IMR-90 (cell line): ENCODE data around the gene ADAMTSL5. TPM values are rescaled to one million over a fixed set of nuclear protein-coding genes. Genes with fewer than 3 reads are reported as not detected.

Experiments
- ATAC-seq: fragments of 200-7000 bp; cut with Tn5 transposase; 2 replicates; pipeline ENCODE4 v1.9.1; 2020; ENCODE audit warnings: low read depth, mild to moderate bottlenecking, moderate library complexity
- BruUV-seq: library from RNA; stranded (reverse); fragments of 400-500 nt; replicated peaks from 2 replicates; lab custom pipeline; 2021; lab: Mats Ljungman, UMichigan
- CTCF ChIA-PET: fragments of 300-600 bp; formaldehyde crosslinking; extraction: SDS; loops from one replicate; lab custom pipeline; 2021; ENCODE audit warnings: antibody characterized with exemption; lab: Yijun Ruan, JAX
- POLR2A ChIA-PET: fragments of 300-600 bp; sonication (Branson Sonifier 250); formaldehyde crosslinking; loops from one replicate; lab custom pipeline; 2022; ENCODE audit warnings: antibody characterized with exemption; ENCODE audit not compliant: unreplicated experiment; lab: Charles Lee
- DNase-seq: peaks from one replicate; pipeline ENCODE4 v3.0.0; 2013
- H2AFZ ChIP-seq: replicated peaks from 2 replicates; pipeline ENCODE3; 2013; ENCODE audit warnings: low read length, mild to moderate bottlenecking; ENCODE audit not compliant: poor library complexity
- H2AK5ac ChIP-seq: 2 replicates; pipeline ENCODE4 v1.6.1; 2013; ENCODE audit warnings: low read depth, low read length, inconsistent platforms
- H2AK9ac ChIP-seq: replicated peaks from 2 replicates; pipeline ENCODE3; 2013; ENCODE audit warnings: mild to moderate bottlenecking, low read depth, low read length, moderate library complexity; ENCODE audit not compliant: poor library complexity
- H2BK120ac ChIP-seq: 2 replicates; pipeline ENCODE4 v1.6.1; 2013; ENCODE audit warnings: low read depth, low read length, inconsistent platforms
- H2BK15ac ChIP-seq: 3 replicates; pipeline ENCODE4 v1.6.1; 2013; ENCODE audit warnings: low read depth, low read length, inconsistent platforms
- H2BK20ac ChIP-seq: 2 replicates; pipeline ENCODE4 v1.6.1; 2013; ENCODE audit warnings: low read depth, mild to moderate bottlenecking, inconsistent platforms, low read length, moderate library complexity
- H2BK5ac ChIP-seq: 2 replicates; pipeline ENCODE4 v1.6.1; 2013; ENCODE audit warnings: mild to moderate bottlenecking, low read depth, low read length, inconsistent platforms; ENCODE audit not compliant: poor library complexity, severe bottlenecking
- H3K14ac ChIP-seq: replicated peaks from 2 replicates; pipeline ENCODE4 v1.6.1; 2013; ENCODE audit warnings: low read depth, low read length, inconsistent platforms
- H3K18ac ChIP-seq: 2 replicates; pipeline ENCODE4 v1.6.1; 2013; ENCODE audit warnings: low read depth, low read length, control low read depth
- H3K23ac ChIP-seq: 2 replicates; pipeline ENCODE4 v1.6.1; 2013; ENCODE audit warnings: low read depth, low read length, inconsistent platforms
- H3K27ac ChIP-seq: 2 replicates; pipeline ENCODE4 v1.5.1; 2013; ENCODE audit warnings: mild to moderate bottlenecking, control low read depth, low read length; ENCODE audit not compliant: insufficient read depth
- H3K27me3 ChIP-seq: 2 replicates; pipeline ENCODE4 v1.6.1; 2013; ENCODE audit warnings: low read length; ENCODE audit not compliant: control insufficient read depth, insufficient read depth
- H3K36me3 ChIP-seq: 2 replicates; pipeline ENCODE4 v1.6.1; 2013; ENCODE audit warnings: low read length, mixed read lengths; ENCODE audit not compliant: control insufficient read depth, insufficient read depth
- H3K4ac ChIP-seq: 2 replicates; pipeline ENCODE4 v1.6.1; 2013; ENCODE audit warnings: low read depth, low read length, inconsistent platforms
- H3K4me1 ChIP-seq: 2 replicates; pipeline ENCODE4 v1.6.1; 2013; ENCODE audit warnings: low read length, mixed read lengths; ENCODE audit not compliant: control insufficient read depth, insufficient read depth
- H3K4me2 ChIP-seq: 2 replicates; pipeline ENCODE4 v1.6.1; 2013; ENCODE audit warnings: low read depth, mild to moderate bottlenecking, control low read depth, low read length, moderate library complexity
- H3K4me3 ChIP-seq: 2 replicates; pipeline ENCODE4 v1.5.1; 2013; ENCODE audit warnings: low read depth, mild to moderate bottlenecking, control low read depth, low read length, moderate library complexity; ENCODE audit not compliant: insufficient read depth
- H3K56ac ChIP-seq: 2 replicates; pipeline ENCODE4 v1.6.1; 2013; ENCODE audit warnings: low read length, inconsistent platforms; ENCODE audit not compliant: insufficient read depth; ENCODE audit errors: extremely low read depth
- H3K79me1 ChIP-seq, 2 experiments: 2 replicates each; pipeline ENCODE4 v1.6.1; 2013; ENCODE audit warnings: low read length in 2 of 2, inconsistent platforms in 1 of 2, low read depth in 1 of 2
- H3K9ac ChIP-seq: 2 replicates; pipeline ENCODE4 v1.6.1; 2013; ENCODE audit warnings: low read depth, low read length, control low read depth
- H3K9me1 ChIP-seq: 2 replicates; pipeline ENCODE4 v1.6.1; 2013; ENCODE audit warnings: low read length, inconsistent platforms; ENCODE audit not compliant: insufficient read depth
- H3K9me3 ChIP-seq: 2 replicates; pipeline ENCODE4 v1.6.1; 2013; ENCODE audit warnings: low read length; ENCODE audit not compliant: control insufficient read depth, insufficient read depth
- H4K20me1 ChIP-seq: 2 replicates; pipeline ENCODE4 v1.6.1; 2013; ENCODE audit warnings: low read length, inconsistent platforms; ENCODE audit not compliant: insufficient read depth
- H4K5ac ChIP-seq: 2 replicates; pipeline ENCODE4 v1.6.1; 2013; ENCODE audit warnings: mild to moderate bottlenecking, low read depth, low read length, control low read depth
- H4K8ac ChIP-seq, 2 experiments: 2 replicates each; pipeline ENCODE4 v1.6.1; 2013; ENCODE audit warnings: low read depth in 2 of 2, low read length in 2 of 2, control low read depth in 1 of 2, inconsistent platforms in 1 of 2
- H4K91ac ChIP-seq: 2 replicates; pipeline ENCODE4 v1.6.1; 2013; ENCODE audit warnings: low read depth, low read length, inconsistent platforms; ENCODE audit not compliant: insufficient read depth
- CEBPB ChIP-seq: IDR thresholded peaks from 2 replicates; pipeline ENCODE4 v1.6.1; 2012; ENCODE audit warnings: low read depth, low read length, improper control_type of control experiment
- MAZ ChIP-seq: IDR thresholded peaks from 2 replicates; pipeline ENCODE4 v1.6.1; 2012; ENCODE audit warnings: low read depth, mild to moderate bottlenecking, low read length, improper control_type of control experiment, moderate library complexity, borderline replicate concordance
- MXI1 ChIP-seq: IDR thresholded peaks from 2 replicates; pipeline ENCODE4 v1.6.1; 2012; ENCODE audit warnings: low read depth, mild to moderate bottlenecking, low read length, moderate library complexity, borderline replicate concordance
- NFE2L2 ChIP-seq: fragments of 150-350 bp; IDR thresholded peaks from 2 replicates; pipeline ENCODE4 v1.6.1; 2016; ENCODE audit warnings: low read depth, mild to moderate bottlenecking, low read length
- WGBS, 2 experiments: methylation state at CpG; one replicate each; pipeline versions ENCODE4 v1.1.5 to v1.1.7; 2013; ENCODE audit warnings: missing lambda C conversion rate in 2 of 2; ENCODE audit not compliant: insufficient read length in 1 of 2; ENCODE audit errors: extremely low coverage in 2 of 2; 5-methylcytosine and 5-hydroxymethylcytosine counted together
- dilution Hi-C: fragments of 300-500 bp; cut with HindIII; formaldehyde crosslinking; loops from one replicate; pipeline ENCODE4 v1.14.3; 2018; ENCODE audit warnings: low sequenced_read_pairs; ENCODE audit not compliant: unreplicated experiment
- in situ Hi-C: fragments of 300-500 bp; cut with MboI; formaldehyde crosslinking; loops from 3 replicates; pipeline ENCODE4 v1.14.3; 2019; ENCODE audit warnings: low sequenced_read_pairs, inconsistent platforms, mixed read lengths
- intact Hi-C: fragments of 100-400 bp; cut with micrococcal nuclease; formaldehyde crosslinking; loops from 2 replicates; pipeline ENCODE4 v1.10.0; 2022
- polyA plus RNA-seq, 3 experiments: library from polyadenylated mRNA; depleted of rRNA; stranded (reverse); fragments of >200 nt; gene quantifications; 2 replicates each; pipeline ENCODE4 v1.2.3, GENCODE V29; 2012; ENCODE audit warnings: low replicate concordance in 1 of 3
- total RNA-seq: library from RNA; depleted of rRNA; stranded (reverse); fragments of >200 nt; gene quantifications from 2 replicates; pipeline ENCODE4 v1.2.3, GENCODE V29; 2012
- TF ChIP-seq, protein P1 (sequence below): conservative IDR thresholded peaks from 2 replicates; pipeline ENCODE4 v1.5.1; 2012; ENCODE audit warnings: mild to moderate bottlenecking, low read depth, low read length, improper control_type of control experiment

ADAMTSL5 gene
- total and polyA plus RNA-seq, 2 of the 4 experiments (the other 2 are of a cell fraction) = 0.90 to 10.8 TPM

- H4K8ac ChIP-seq = no peak overlapping the region
- H2BK5ac ChIP-seq = no peak overlapping the region
- no peak overlapping the region for H4K5ac ChIP-seq
- no peak for TF ChIP-seq MAZ
- TF ChIP-seq MXI1 = no peak
- no peak for TF ChIP-seq CEBPB
- TF ChIP-seq, protein P1, sequence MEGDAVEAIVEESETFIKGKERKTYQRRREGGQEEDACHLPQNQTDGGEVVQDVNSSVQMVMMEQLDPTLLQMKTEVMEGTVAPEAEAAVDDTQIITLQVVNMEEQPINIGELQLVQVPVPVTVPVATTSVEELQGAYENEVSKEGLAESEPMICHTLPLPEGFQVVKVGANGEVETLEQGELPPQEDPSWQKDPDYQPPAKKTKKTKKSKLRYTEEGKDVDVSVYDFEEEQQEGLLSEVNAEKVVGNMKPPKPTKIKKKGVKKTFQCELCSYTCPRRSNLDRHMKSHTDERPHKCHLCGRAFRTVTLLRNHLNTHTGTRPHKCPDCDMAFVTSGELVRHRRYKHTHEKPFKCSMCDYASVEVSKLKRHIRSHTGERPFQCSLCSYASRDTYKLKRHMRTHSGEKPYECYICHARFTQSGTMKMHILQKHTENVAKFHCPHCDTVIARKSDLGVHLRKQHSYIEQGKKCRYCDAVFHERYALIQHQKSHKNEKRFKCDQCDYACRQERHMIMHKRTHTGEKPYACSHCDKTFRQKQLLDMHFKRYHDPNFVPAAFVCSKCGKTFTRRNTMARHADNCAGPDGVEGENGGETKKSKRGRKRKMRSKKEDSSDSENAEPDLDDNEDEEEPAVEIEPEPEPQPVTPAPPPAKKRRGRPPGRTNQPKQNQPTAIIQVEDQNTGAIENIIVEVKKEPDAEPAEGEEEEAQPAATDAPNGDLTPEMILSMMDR = no peak
- no peak for TF ChIP-seq NFE2L2
- no peak overlapping the region for H2BK20ac ChIP-seq
- no peak overlapping the region for H3K4me3 ChIP-seq
- H3K79me1 ChIP-seq = no peaks in the 10 kb centered on the region
- no peak overlapping the region for H3K56ac ChIP-seq
- H3K4ac ChIP-seq = no peak overlapping the region
- no peak overlapping the region for H2BK15ac ChIP-seq
- no peak overlapping the region for H2BK120ac ChIP-seq
- no peak overlapping the region for H3K14ac ChIP-seq
- no peak for DNase-seq
- CTCF ChIA-PET = no interaction called here
- in situ Hi-C loops = loop anchor here (25.0 kb wide), 1 partner anchor 258 kb away; no protein-coding TSS in a partner anchor
- peaks cover 4% of the 10 kb centered on the region; the same call in 1 of the 2 replicates for H3K9me1 ChIP-seq
- H3K9me3 ChIP-seq = no peaks in the 10 kb centered on the region
- H3K23ac ChIP-seq = no peak overlapping the region
- H3K4me2 ChIP-seq = no peak overlapping the region
- H3K9ac ChIP-seq = no peak overlapping the region
- no TSS peak for BruUV-seq
- no peak overlapping the region for H3K18ac ChIP-seq
- WGBS, 2 experiments = 76% methylated on average over 10 of the region's 23 CpGs; no CpG with 5 or more reads in 1 of the 2 experiments
- dilution Hi-C loops = no loop called here
- H4K91ac ChIP-seq = no peak overlapping the region
- intact Hi-C loops = no loop called here
- H4K20me1 ChIP-seq = peaks cover 7% of the 10 kb centered on the region; the same call in 1 of the 2 replicates
- H2AK9ac ChIP-seq = no peak overlapping the region
- ATAC-seq = no peak
- peaks cover 18% of the 10 kb centered on the region for H3K27me3 ChIP-seq
- H3K4me1 ChIP-seq = no peaks in the 10 kb centered on the region; the same call in 1 of the 2 replicates
- H2AK5ac ChIP-seq = no peak overlapping the region
- no peak overlapping the region for H3K27ac ChIP-seq
- H3K36me3 ChIP-seq = no peaks in the 10 kb centered on the region
- POLR2A ChIA-PET = no interaction called here
- no peak overlapping the region for H2AFZ ChIP-seq
These were observed 16.0 kb upstream of the ADAMTSL5 start for GRCh38 chr19:1528596-1529429.
